Activated CD8-positive, alpha-beta memory T cell treated with anti-CD3 and anti-CD28 coated beads for 24 hours (primary cell): ENCODE data around the gene ALS2CL.

ENCODE experiments used
- DNase-seq: peaks from one replicate; pipeline ENCODE4 v3.0.0-alpha.2; 2020

Gene ALS2CL

DNA sequence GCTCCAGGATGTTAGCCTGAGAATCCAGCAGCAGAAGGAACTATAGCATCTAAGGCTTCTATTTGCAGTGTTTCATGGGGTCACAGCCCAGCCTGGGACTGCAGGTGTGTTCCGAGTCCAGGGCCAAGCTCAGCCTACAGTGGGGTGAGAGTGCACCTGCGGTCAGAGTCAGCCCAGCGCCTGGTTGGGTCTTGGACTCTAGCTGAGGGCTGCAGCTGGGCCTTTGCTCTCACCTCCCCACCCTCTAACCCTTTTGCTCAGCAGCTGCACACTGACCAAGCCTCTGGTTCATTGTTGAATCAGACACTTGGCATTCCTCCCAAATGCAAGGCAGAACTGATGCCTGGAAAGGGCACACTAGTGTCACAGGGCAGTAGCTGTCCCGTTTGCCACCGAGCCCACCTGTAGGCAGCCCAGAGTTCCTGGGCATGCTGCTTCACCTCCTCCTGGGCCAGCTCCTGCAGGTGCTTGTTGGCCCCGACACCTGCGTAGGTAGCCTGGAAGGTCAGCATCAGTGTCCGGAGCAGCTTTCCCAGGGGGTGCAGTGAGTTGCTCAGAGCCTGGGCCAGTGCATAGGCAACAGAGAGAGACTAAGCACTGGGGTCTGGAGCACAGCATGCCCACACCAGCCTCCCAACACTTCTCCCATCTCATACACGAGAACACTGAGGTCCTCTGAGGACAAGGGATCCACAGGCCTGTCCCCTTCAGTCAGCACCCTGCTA, 17.5 kb downstream of the ALS2CL start:
- no peak for DNase-seq

DNA sequence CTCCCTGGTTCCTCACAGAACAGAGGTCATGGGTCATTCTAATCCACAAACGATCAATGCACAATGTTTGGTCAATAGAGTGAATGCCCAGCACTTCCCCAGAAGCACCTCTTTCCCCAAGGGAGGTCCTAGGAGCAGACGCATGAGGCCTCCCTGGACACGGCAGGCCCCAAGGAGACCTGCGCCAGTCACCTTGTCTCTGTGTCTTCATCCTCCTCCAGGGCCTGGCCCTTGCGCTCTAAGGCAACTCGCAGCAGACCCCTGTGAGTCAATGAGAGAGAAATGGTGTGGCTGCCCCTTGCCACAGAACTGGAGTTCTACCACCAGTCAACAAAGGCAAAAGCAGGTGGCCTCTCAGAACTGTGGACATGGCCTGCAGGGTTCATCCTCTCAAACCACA, 18.1 kb downstream of the ALS2CL start:
- no peak for DNase-seq

DNA sequence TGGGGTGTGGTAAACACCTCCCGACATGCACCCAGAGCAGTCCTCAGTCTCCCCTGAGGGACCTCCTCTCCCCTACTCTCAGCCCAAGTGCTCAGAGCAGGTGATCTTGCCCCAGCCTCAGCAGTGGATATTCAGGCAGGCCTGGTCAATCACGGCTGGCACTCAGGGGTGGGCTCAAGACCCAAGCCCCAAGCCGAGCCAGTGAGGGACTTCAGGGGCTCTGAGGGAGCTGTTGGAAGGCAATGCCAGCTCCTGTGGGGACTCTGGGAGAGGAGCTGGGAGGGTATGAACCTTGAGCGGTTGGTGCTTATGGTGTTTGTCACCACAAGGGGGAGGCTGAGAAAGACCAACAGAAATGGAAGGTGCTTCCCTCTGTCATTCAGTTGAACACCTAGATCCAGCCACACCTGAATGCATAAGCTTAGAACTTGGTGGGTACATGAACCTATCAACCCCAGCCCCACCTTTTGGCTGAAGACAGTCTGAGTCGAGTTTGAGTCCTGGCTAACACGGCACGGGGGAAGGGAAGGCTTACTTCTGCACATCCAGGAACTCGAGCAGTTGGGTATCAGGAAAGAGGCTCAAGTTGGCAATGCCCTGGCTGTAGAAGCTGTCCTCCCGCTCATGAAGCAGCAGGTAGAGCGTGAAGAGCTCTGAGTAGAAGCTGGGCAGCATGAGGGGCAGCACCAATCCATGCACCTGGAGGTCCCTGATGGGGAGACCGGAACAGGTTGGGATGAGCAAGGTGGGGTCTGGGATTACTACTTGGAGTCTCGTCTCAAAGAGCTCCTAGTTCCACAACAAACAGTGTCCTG, 19.2 kb downstream of the ALS2CL start:
- no peak for DNase-seq

- no peak for DNase-seq
Measured at GRCh38 chr3:46673151-46674030, 20.1 kb downstream of the ALS2CL start.

DNA sequence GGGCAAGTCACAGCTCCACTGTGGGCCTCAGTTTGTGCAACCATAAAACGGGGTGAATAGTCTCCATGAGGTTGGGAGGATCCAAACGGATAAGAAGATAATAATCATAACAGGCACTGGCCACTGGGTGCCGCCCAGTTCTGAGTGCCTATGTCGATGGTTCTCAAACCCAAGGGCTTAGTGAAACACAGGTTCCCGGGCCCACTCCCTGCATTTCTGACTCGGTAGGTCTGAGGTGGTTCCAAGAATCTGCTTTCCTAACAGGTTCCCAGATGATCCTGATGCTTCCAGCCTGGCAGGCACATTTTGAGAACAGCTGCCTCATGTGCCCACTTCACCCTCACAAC, 21.2 kb downstream of the ALS2CL start:
- no peak for DNase-seq

DNA sequence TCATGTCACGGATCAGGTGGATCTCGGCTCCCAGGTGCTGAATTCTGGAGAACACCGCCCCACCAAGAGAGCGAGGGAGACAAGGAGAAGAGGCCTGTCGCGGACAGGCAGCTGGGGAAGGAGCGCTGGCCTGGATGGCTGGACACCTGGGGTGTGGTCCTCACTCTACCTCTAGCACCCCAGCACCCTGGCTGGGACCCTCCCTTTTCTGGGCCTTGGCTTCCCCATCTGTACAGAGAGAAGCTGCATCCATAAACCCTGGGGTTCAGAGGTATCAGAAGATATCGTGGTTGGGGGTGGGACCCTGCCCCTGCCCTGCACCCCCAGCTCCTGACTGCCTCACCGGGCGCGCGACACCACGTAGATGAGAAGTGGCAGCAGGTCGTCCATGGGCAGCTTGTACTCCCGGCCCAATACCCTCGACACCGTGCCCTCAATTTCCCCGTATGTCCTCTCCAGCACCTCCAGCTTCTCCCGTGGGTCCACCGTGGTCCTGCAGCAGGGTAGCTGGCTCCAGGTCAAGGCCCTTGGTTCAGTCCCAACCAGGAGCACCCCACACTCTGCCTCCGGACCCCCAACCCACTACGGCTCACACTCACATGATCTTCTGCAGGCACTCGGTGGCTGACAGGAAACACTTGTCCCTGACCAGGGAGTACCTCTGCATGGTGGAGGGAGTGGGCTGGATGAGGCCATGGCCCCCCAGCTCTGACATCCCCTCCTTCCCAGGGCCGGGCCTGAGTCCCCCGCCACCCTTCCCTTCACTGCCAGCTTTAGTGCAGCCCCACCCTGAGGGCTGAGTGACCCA, 21.7 kb downstream of the ALS2CL start:
- DNase-seq, result no peak

DNA sequence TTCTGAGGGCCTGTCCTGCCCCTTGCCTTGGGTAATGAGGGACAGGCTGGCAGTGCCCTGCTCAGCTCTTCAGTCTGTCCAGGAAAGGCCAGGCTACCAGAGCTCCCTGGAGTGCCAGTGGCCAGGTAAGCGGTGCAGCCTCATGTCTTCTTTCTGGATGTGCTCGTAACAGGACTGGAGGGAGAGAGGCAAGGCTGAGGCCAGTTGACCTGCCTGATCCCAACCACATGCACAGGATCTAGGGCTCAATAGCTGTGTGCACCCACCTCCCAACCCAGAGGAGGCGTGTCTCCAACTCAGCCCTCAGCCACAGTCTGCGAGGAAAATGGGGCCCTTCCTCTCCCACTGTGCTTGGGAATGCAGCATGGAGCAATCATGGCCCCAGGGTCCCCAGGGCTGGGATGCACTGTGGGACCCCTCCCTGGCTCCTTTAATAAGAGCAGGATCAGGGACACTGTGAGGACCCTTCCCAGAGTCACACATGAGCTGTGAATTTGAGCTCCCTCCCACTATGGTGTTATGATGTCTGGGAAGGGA, 22.5 kb downstream of the ALS2CL start:
- no peak for DNase-seq

DNA sequence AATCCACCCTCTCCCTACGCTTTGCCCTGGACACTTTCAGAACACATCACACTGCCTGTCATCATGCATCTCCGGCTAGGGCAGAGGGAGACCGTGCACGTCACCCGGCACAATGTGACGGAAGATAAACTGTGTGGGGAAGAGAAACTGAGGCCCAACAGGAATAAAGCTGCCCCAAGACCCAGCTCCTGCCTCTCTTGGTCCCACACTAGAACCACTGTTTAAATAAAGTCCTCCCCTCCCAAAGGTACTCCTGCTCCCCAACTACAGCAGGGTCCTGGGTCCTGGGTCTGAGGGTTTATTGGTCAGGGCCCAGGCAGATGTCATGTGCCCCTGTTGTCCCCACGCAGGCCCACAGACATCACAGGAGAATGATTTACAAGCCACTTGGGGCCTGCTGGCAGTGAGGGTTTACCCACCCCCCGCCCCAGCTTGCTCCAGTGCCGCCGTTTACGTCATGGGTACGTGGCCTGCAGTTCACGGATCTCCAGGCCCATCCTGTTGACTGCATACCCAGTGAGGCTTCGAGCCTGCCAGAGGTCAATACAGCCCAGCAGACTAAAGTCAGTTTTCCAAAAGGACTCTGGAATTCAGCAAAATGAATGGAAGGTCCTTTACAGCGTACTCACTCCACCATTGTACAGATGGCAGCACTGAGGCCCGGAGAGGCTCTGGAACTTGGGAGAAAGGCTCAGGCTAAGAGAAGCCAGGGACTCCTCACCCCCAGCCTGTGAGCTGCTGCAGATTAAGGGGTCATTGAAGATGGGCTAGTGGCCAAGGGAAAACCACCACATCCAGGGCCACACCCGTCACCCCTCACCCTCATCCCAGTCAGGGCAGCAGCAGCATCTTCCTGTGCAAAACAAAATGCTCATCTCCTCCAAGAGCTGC, 23.2 kb downstream of the ALS2CL start:
- DNase-seq, result no peak

DNA sequence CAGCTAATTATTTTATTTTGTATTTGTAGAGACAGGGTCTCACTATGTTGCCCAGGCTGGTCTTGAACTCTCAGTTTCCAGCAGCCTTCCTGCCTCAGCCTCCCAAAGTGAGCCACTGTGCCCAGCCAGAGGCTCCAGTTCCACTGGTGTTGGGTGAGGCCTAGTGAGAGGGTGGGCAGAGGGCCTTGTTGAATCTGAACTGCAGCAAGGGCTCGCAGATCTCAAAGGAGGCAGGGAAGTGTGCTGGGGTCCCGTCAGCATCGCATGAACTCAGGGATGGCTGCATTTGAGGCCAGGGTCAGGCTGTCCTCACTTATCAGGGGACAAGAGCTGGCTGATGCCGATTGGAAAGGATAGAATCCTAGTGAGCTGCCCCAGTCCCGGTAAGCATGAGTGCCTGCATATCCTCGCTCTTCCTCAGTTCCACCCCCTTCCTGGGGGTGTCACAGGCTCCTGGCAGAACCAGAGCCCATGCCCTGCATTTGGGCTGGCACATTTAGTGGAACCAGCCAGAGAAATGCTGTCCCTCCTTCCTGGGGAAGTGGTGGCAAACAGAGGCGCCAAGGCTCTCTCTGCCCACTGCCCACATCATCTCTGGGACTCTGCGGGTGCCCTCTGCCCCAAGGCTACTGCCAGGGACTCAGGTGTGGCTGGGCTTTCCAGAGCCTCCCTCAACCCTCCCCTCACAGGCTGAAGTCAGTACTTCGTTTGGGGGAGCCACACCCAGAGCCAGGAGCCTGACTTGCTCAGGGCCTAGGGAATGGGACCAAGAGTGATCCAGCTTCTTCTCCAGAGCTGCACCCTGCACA, 24.1 kb downstream of the ALS2CL start:
- no peak for DNase-seq

DNA sequence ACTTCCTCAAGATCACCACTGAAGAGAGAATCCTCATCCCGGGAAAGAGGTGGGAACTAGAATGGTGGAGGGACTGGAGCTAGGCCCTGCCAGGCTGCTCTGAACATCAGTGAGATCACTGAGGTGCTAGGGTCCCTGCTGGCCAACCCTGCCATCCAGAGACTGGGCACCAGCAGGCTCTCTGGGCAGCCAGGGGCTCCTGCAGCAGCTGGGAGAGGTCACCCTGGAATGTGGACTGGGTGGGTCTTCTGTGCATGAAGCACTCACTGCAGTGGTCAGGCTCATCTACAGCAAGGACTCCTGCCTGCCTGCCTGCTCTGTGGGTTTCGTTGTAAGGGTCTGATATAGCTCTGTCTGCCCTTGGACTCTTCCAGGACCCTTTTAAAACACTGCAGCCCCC, 24.9 kb downstream of the ALS2CL start:
- DNase-seq, result no peak

DNA sequence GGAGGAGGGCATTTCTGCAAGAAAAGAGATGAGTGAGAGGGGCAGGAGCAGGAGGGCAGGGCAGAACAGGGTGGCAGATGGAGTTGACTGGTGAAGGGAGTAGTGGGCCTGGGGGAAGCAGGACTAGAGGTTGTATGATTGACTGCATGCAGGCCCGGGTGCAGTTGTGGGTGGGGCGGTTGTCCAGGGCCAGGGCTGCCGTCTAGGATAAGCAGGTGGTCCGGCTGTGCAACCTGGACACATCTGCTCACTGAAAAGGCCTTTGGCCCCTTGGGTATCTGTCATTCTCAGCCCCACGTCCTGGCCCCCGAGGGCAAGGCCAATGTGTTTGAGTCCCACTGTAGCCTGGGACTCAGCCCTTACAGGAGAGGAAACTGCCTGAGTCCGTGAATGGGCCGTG, 25.4 kb downstream of the ALS2CL start:
- DNase-seq, result no peak

DNA sequence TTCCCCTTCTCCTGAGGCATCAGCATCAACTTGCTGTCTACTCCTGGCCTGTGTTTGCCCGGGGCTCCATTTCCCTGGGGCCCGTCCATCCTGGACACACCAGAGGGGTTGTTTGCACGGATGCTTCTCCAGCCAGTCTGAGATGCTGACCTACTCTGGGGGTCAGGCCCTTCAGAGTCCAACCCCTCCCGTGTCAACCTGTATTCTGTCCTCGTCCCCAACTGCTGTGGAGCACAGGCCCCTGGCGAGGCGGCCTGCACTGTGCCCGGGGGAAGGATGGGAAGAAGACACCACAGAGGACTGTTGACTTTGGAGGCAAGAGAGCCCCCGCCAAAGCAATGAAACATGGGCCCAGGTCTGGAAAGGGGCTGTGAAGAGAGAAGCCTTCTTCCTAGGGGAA, 25.8 kb downstream of the ALS2CL start:
- no peak for DNase-seq

- no peak for DNase-seq
Measured at GRCh38 chr3:46667061-46667621, 26.3 kb downstream of the ALS2CL start.

DNA sequence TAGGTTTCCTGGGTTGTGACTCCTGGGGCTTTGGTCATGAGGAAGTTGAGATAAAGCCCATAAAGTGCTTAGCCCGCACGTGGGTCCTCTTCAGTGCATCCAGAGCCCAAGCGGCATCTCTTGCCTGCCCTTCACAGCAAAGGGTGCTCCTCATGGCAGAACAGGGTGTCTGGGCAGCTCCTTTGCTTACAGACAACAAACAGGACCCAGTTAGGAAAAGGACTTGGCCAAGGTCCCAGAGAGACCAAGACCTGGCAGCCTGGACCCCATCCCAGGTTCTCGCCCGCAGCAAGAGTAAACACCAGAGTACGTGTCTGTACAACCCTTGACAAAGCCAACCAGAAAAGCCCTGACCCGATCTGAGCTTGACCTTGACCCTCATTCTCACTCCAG, 27.0 kb downstream of the ALS2CL start:
- no peak for DNase-seq

- DNase-seq, result no peak
Measured at GRCh38 chr3:46665763-46666452, 27.6 kb downstream of the ALS2CL start.

- no peak for DNase-seq
Measured at GRCh38 chr3:46664971-46665762, 28.3 kb downstream of the ALS2CL start.

- DNase-seq, result no peak
Measured at GRCh38 chr3:46664188-46664970, 29.1 kb downstream of the ALS2CL start.
